Prostate gland (tissue), 2 donors: Measurements from ENCODE around the gene MARCHF2. TPM values are rescaled to one million over a fixed set of nuclear protein-coding genes. Genes with fewer than 3 reads are reported as not detected.

Source experiments
- DNase-seq: peaks from one replicate; pipeline ENCODE4 v3.0.0-alpha.2; 2019; ENCODE audit warnings: low spot score
- H3K27ac ChIP-seq, 2 donors: fragments of 200-600 bp; sonication (generic); 2 replicates each; pipeline ENCODE4 v1.5.1; 2017 to 2019
- H3K27me3 ChIP-seq: fragments of 200-600 bp; sonication (generic); replicated peaks from 2 replicates; pipeline ENCODE4 v1.5.1; 2019; ENCODE audit not compliant: insufficient read depth
- H3K36me3 ChIP-seq, 2 donors: fragments of 200-600 bp; sonication (generic); 1 replicate in 1 of 2; 2 replicates in 1 of 2; pipeline versions ENCODE4 v1.5.1 to v1.8.1; 2017 to 2019
- H3K4me1 ChIP-seq: fragments of 200-600 bp; sonication (generic); replicated peaks from 2 replicates; pipeline ENCODE4 v1.5.1; 2019
- H3K4me3 ChIP-seq, 2 donors: fragments of 200-600 bp; sonication (generic); 2 replicates each; pipeline ENCODE4 v1.5.1; 2017 to 2019
- H3K9me3 ChIP-seq: fragments of 200-600 bp; sonication (generic); 2 replicates; pipeline ENCODE4 v1.5.1; 2017
- CTCF ChIP-seq, 4 experiments: fragments of 200-600 bp in 2 of 4; fragments of 450-650 bp in 2 of 4; sonication (generic) in 2 of 4; IDR thresholded peaks; 1 replicate in 3 of 4; 2 replicates in 1 of 4; pipeline ENCODE4 v1.5.1; 2016 to 2019; ENCODE audit warnings: antibody characterized with exemption in 4 of 4, mild to moderate bottlenecking in 2 of 4, moderate library complexity in 2 of 4
- POLR2A ChIP-seq: fragments of 450-650 bp; IDR thresholded peaks from one replicate; pipeline ENCODE4 v1.6.1; 2016; ENCODE audit warnings: antibody characterized with exemption, mild to moderate bottlenecking
- POLR2AphosphoS5 ChIP-seq: sonication (generic); formaldehyde crosslinking; IDR thresholded peaks from one replicate; pipeline ENCODE4 v1.6.1; 2017; ENCODE audit warnings: antibody characterized with exemption
- WGBS: methylation state at CpG from one replicate; pipeline ENCODE4 v1.1.5; 2018; 5-methylcytosine and 5-hydroxymethylcytosine counted together
- intact Hi-C: fragments of 100-400 bp; cut with DNase I; formaldehyde crosslinking; loops from one replicate; pipeline ENCODE4 v1.14.2; 2022
- total RNA-seq, 2 donors: library from RNA; depleted of rRNA; stranded (reverse); fragments of >200 nt; gene quantifications; one replicate each; pipeline ENCODE4 v1.1.0, GENCODE V29; 2016

The MARCHF2 gene
- total RNA-seq, 2 donors from 2014 or later = 119 to 163 TPM

- TF ChIP-seq POLR2AphosphoS5 = peak; percentile 63
- no peak for TF ChIP-seq CTCF (IDR thresholded peaks at IDR 0.05)
- no peaks in the 10 kb centered on the region for H3K27me3 ChIP-seq
- peaks cover 9% of the 10 kb centered on the region for H3K4me1 ChIP-seq
- no peak overlapping the region for H3K4me3 ChIP-seq
- H3K9me3 ChIP-seq = no peaks in the 10 kb centered on the region
- intact Hi-C loops = loop anchor here (2.0 kb wide), 1 partner anchor 25 kb away; no protein-coding TSS in a partner anchor
- 78% methylated on average over 16 of the region's 16 CpGs for WGBS
- peak overlapping the region; percentile 78 to 100 for H3K27ac ChIP-seq
- DNase-seq = no peak
- H3K36me3 ChIP-seq = no peaks in the 10 kb centered on the region
Measured at GRCh38 chr19:8387688-8388611, 25.2 kb upstream of the MARCHF2 start.

- H3K27ac ChIP-seq = peak overlapping the region; percentile 78 to 100
- H3K4me1 ChIP-seq = peaks cover 9% of the 10 kb centered on the region
Measured at GRCh38 chr19:8388612-8388958, 24.5 kb upstream of the MARCHF2 start.

GRCh38 chr19:8389891-8390616, 23.1 kb upstream of the MARCHF2 start, which contains the start of gene RAB11B:
Gene RAB11B, plus strand, starts transcription at chr19:8390360. Its CDS starts 57 bp downstream, at chr19:8390417.
- H3K9me3 ChIP-seq = no peaks in the 10 kb centered on the region
- H3K4me1 ChIP-seq = peaks cover 15% of the 10 kb centered on the region
- WGBS = under 1% methylated on average over 60 of the region's 70 CpGs
- TF ChIP-seq POLR2AphosphoS5 (peak; percentile 99), CTCF (IDR thresholded peaks at IDR 0.05) (no peak), POLR2A (peak; percentile 63)
- H3K36me3 ChIP-seq = no peaks in the 10 kb centered on the region
- H3K4me3 ChIP-seq = peak within 1 kb of the TSS; percentile 100
- H3K27ac ChIP-seq = peak within 1 kb of the TSS; percentile 99 to 100
- DNase-seq = peak; percentile 100
- intact Hi-C loops = loop anchor here (2.0 kb wide), 1 partner anchor 27 kb away; no protein-coding TSS in a partner anchor
- no peaks in the 10 kb centered on the region for H3K27me3 ChIP-seq

More at GRCh38 chr19:8388612-8388958, 24.5 kb upstream of the MARCHF2 start:
- intact Hi-C loops = loop anchor here (2.0 kb wide), 1 partner anchor 26 kb away; no protein-coding TSS in a partner anchor
- WGBS = 48% methylated on average over 2 of the region's 2 CpGs
- Histone ChIP-seq H3K9me3 (no peaks in the 10 kb centered on the region), H3K36me3 (no peaks in the 10 kb centered on the region), H3K27me3 (no peaks in the 10 kb centered on the region), H3K4me3 (no peak overlapping the region)
- DNase-seq = no peak
- TF ChIP-seq CTCF (IDR thresholded peaks at IDR 0.05) = no peak
- TF ChIP-seq POLR2AphosphoS5 = no peak
- TF ChIP-seq POLR2A = no peak

GRCh38 chr19:8390617-8390981, 22.5 kb upstream of the MARCHF2 start:
- intact Hi-C loops = no loop called here
- peaks cover 15% of the 10 kb centered on the region for H3K4me1 ChIP-seq
- peak overlapping the region; percentile 100 for H3K4me3 ChIP-seq
- H3K36me3 ChIP-seq = no peaks in the 10 kb centered on the region
- under 1% methylated on average over 28 of the region's 28 CpGs for WGBS
- DNase-seq = peak; percentile 95
- H3K9me3 ChIP-seq = no peaks in the 10 kb centered on the region
- H3K27me3 ChIP-seq = no peaks in the 10 kb centered on the region
- peak; percentile 48 for TF ChIP-seq POLR2A
- TF ChIP-seq POLR2AphosphoS5 = no peak
- peak overlapping the region; percentile 99 to 100 for H3K27ac ChIP-seq
